LoVo (cell line): Measurements from ENCODE around the gene RAI14.

Experiments used
- DNase-seq: peaks from one replicate; pipeline ENCODE4 v3.0.0-alpha.2; 2016; ENCODE audit warnings: low spot score

RAI14 gene

GRCh38 chr5:34656001-34656699, at the start of gene RAI14:
Gene RAI14 (plus strand): TSS chr5:34656328. CDS start chr5:34686920, 30,592 bp downstream.
- DNase-seq, result peak; percentile 82

- no peak for DNase-seq
Observed at GRCh38 chr5:34608368-34608767, 47.8 kb upstream of the RAI14 start.

GRCh38 chr5:34608859-34609648, 47.1 kb upstream of the RAI14 start:
- peak; percentile 92 for DNase-seq

GRCh38 chr5:34609951-34610441, 46.1 kb upstream of the RAI14 start:
- DNase-seq, result no peak

- DNase-seq, result no peak
Observed at GRCh38 chr5:34610546-34610945, 45.6 kb upstream of the RAI14 start.

GRCh38 chr5:34611464-34612415, 44.4 kb upstream of the RAI14 start:
- DNase-seq, result no peak

- DNase-seq, result no peak
Observed at GRCh38 chr5:34616651-34617050, 39.5 kb upstream of the RAI14 start.

- no peak for DNase-seq
Observed at GRCh38 chr5:34618371-34619065, 37.6 kb upstream of the RAI14 start.

- DNase-seq, result no peak
Observed at GRCh38 chr5:34620185-34620584, 35.9 kb upstream of the RAI14 start.

- DNase-seq, result no peak
Observed at GRCh38 chr5:34621277-34622097, 34.6 kb upstream of the RAI14 start.

- DNase-seq, result no peak
Observed at GRCh38 chr5:34622098-34622400, 34.1 kb upstream of the RAI14 start.

GRCh38 chr5:34624691-34625090, 31.4 kb upstream of the RAI14 start:
- no peak for DNase-seq

GRCh38 chr5:34625246-34625645, 30.9 kb upstream of the RAI14 start:
- DNase-seq, result no peak

- DNase-seq, result no peak
Observed at GRCh38 chr5:34626036-34626435, 30.1 kb upstream of the RAI14 start.

GRCh38 chr5:34626751-34627150, 29.4 kb upstream of the RAI14 start:
- no peak for DNase-seq

GRCh38 chr5:34627794-34628193, 28.3 kb upstream of the RAI14 start:
- DNase-seq, result no peak

- no peak for DNase-seq
Observed at GRCh38 chr5:34628373-34628772, 27.8 kb upstream of the RAI14 start.

GRCh38 chr5:34630596-34630995, 25.5 kb upstream of the RAI14 start:
- DNase-seq, result no peak

- DNase-seq, result no peak
Observed at GRCh38 chr5:34632807-34633422, 23.2 kb upstream of the RAI14 start.

GRCh38 chr5:34639852-34640626, 16.1 kb upstream of the RAI14 start:
- no peak for DNase-seq
